KG1 (cell line): Measurements from ENCODE around the gene ERBB4.
"Not testable (repeated sequence)": the region's sequence is repeated elsewhere in the genome, so short reads cannot be mapped to it uniquely, and the experiment has no call there.

Experiments used
- DNase-seq: peaks from one replicate; lab custom pipeline; 2025; lab: John Stamatoyannopoulos, UW

ERBB4 gene

DNA sequence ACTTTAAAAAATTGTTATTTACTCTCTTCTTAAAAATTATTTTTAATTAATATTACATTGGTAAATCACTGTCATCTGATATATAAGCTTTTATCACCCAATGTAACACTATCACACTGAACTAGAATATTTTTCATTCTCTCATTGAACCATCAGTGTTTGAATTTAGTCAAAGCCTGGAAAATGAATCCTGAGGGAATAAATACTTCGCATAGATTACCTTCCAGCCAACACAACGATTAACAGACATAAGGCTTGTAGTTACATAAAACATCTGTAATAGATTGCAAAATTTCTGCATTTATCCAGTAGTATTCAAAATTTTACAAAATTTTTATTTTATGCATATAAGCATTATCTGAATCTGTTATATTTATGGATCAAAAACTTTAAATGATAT, 314.9 kb downstream of the ERBB4 start:
- DNase-seq: no peak

DNA sequence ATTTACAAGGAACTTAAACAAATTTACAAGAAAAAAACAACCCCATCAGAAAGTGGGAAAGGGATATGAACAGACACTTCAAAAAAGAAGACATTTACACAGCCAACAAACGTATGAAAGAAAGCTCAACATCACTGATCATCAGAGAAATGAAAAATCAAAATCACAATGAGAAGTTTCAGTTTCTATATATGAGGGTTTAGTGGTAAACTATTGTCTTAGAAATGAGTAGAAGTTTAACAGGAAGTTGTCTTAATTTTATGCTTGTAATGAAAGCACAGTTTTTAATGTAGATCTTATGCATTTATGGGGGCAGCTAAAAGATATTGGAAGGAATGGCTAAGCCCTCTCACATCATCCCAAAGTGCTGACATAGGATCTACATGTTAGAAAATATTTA, 325.4 kb downstream of the ERBB4 start:
- DNase-seq: no peak

- DNase-seq: no peak
Observed at GRCh38 chr2:212208467-212208866, 330.1 kb downstream of the ERBB4 start.

- no peak for DNase-seq
Observed at GRCh38 chr2:212197776-212198175, 340.8 kb downstream of the ERBB4 start.

DNA sequence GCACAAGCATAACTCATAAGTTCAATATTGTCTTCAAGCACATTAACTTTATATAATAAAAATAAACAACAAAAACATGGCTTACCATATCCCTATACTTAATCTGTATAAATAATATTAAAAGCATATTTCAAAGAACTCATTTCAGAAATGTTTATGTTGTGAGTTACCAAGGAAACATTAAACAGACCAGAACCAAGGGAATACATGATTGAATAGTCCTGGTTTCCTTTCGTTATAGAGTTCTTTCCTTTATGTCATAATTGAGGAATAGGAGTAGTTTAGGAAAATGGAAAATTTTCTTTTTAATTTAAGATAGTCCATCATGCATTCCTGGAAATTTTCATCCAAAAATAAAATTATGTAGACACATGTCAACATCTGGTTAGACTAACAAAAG, 343.0 kb downstream of the ERBB4 start:
- no peak for DNase-seq

DNA sequence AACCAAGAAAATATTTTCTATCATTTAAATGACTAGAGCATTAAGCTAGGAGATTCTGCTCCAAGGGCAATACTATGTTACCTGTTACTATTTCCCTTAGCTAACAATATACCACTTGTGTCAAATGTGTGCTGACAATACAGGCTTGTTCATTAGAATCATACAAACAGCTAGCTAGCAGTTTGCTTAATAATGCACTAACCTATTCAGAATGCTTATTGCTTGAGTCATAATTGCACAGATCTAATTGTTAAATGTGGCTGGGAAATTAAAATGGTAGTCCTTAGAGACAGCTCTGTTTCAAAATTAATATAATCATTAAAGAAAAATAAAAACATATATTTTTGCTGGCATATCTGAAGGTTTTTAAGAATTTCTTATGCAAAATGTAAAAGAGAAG, 344.2 kb downstream of the ERBB4 start:
- no peak for DNase-seq

DNA sequence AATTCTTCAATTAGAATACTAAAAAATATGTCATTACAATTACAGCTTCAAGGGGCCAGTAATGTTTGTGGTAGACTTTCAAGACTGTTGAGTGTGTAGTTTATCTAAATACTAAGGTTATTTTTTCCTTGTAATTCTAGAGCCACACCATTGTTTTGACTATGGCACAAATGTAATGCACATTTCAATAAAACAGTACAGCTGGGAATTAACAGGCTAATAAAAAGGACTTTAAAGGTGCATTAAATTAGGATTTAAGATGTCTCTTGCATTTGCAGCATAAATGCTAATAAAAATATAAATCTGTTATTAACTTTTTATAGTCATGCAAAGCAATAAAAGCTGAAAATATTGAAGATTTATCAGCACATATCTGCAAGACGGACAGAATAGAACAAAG, 344.8 kb downstream of the ERBB4 start:
- DNase-seq: no peak

DNA sequence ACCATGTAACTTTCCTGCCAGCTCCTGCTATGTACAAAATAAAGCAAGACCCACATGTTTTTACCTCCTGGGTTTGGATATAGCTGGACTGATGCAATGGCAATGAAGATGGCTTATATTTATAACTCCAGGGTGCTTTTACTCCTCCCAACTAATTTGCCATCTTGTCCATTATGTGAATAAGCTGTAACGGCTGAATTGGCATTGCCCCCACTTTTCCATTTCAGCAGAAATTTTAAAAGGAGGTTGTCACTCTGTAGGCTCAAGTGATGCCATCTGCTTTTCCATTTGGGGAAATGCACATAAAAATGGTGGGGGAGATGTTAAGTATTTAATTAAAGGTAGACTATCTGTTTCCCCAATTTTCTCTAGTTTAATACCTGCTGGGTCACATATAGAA, 345.5 kb downstream of the ERBB4 start:
- DNase-seq: no peak

DNA sequence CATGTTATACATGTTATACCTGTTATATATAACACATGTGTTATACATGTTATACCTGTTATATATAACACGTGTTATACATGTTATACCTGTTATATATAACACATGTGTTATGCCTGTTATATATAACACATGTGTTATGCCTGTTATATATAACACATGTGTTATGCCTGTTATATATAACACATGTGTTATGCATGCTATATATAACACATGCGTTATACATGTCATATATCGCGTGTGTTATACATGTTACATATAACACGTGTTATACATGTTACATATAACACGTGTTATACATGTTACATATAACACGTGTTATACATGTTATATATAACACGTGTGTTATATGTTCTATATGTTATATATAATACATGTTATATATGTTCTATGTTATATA, 347.2 kb downstream of the ERBB4 start:
- not testable (repeated sequence) for DNase-seq

DNA sequence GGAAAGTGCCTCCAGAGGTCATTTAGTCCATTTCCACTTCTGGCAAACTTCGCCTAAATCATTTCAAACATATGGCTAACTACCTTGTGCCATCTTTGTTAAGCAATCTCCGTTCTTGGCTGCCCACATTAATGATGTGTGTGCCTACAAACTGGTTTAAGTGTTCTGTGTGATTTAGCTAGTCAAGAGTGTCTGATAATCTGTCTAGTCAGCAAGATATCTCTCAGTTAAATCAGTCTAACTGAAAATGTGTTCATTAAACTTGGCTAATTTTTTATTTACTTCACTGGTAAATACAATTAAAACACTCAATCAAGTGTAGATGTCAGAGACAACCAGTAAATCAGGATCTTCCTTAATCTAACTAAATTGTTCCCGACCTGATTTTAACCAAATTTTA, 352.4 kb downstream of the ERBB4 start:
- DNase-seq: no peak

GRCh38 chr2:212181646-212182045, 357.0 kb downstream of the ERBB4 start:
- DNase-seq: no peak

DNA sequence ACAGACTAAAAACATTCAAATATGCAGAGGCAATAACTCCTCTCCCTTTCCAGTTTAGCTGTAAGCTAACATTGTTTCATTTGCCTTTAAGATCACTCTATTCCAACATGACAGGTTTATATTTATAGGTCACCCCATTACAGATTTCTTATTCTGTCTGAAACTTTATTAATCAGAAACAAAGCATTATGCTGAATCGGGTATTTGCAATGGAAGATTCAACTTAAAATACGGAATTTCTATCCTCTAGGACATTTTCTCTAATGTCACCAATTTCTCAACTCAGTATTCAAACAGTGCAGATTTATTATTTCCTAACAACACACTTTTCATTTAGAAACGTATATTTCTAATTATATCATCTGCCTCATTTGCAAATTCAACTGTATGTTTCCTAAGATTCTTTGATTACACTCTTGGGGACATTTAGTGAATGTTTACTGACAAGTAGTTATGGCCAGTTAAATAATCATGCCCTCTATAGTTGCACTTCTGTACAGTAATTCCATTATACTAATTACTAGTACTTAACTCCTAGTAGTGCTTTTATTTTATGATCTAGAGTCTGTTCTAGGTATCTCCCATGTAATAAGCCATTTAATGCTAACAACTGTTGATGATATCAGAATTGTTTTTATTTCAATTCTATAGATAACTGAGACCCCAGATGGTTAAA, 358.1 kb downstream of the ERBB4 start:
- DNase-seq: no peak

DNA sequence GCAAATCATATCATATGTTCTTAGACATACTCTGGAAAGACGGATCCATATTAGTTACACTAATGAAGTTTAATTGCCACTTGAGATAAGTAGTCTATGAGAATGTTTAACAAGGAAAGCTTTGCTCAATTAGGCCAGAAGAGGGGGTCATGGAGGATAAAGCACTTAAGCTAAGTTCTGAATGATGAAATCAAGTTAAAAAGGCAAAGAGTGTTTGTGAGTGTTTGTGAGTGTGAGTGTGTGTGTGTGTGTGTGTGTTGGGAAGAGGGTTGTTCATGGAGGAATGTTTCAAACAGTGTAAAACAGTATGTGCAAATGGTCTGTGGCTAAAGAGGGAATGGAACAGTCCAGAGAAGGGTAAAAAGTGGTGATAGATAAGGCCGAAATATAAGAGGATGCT, 360.9 kb downstream of the ERBB4 start:
- no peak for DNase-seq

DNA sequence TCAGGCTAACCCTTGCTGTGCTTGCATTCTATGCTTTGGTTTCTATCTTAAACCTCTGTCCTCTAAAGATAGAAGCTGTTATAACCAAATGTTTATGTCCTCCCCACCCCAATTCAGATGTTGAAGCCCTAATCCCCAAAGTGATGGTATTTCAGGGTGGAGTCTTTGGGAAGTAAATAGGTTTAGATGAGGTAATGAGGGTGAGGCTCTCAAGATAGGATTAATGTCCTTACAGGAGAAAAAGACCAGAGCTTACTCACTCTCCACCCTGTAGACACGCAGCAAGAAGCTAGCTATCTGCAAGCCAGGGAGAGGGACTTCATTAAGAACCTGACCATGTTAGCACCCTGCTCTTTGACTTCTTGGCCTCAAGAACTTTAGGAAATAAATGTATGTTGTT, 362.5 kb downstream of the ERBB4 start:
- no peak for DNase-seq

DNA sequence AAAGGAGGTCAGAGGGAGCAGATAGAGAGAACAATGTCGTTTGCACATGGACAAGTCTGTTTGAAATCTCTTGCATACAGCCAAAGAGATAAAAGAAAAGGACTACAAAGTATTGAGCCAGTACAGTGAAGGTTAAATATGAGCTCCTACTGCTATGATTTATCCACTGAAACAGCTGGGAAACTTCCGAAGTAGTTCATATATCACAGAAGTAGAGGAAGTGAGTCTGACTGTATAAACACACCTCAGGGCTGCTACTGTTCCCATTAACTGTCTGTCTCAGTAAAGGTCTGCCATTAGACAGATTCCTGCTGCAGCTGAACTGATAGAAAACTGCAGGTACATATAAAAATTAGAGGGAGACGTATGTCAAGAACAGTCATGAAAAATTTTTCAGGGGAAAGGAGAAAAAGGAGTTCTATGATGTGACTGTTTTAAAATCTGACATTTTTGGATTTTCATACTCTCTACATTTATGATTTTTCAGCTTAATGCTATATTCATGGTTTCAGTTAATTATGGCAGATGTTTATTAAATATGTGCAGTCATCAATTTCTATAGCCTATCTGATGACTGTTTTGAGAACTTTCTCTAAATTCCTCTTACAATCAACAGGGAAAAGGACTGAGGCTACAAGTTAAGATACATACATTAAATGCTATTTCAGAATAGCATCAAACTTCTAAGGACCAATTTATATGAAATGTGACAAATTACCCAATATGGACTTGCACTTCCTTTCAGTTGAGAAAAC, 364.7 kb downstream of the ERBB4 start:
- DNase-seq: no peak

DNA sequence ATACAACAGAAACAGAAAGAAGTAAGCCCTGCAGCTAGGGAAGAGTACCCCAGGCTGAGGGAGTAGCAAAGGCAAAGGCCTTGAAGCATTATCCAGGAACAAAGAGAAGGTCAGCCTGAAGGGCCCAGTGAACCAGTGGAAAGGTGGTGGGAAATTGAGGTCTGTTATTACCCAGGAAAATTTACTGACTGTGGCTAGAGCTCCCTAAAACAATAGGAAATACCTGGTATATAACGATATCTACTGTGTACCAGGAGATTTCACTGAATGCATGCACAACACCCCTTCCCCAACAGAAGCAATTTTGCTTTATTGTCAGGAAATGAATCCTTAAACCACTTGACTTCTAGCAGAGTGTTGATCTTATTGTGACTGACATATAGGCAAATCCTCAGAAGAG, 365.3 kb downstream of the ERBB4 start:
- DNase-seq: no peak

DNA sequence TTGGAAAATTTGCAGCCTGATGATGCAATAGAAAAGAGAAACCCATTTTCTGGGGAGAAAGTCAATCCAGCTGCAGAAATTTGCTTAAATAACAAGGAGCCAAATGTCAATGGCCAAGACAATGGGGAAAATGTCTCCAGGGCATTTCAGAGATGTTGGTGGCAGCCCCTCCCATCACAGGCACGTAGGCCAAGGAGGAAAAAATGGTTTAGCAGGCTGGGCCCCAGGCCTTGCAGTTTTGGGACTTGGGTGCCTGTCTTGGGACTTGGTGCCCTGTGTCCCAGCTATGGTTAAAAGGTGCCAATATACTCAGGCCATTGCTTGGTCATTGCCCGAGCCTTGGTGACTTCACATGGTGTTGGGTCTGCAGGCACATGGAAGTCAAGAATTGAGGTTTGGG, 368.2 kb downstream of the ERBB4 start:
- DNase-seq: no peak

DNA sequence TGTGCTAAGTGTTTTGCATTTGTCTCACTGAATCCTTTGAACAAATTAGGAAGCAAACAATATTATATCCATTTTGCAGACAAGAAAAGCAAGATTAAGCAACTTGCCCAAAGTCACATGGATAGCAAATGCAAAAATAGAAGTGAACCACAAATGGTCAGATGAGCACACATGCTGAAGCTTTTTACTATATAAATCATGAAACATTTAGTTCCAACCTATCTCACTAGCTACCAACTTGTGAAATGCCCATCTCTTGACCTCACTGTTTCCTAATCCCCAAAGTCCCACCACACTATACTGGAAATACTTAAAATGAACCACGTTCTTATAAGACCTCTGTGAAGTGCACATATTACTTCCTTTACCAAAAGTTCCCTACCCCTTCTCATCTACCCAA, 380.5 kb downstream of the ERBB4 start:
- DNase-seq: no peak

GRCh38 chr2:212157012-212157411, 381.6 kb downstream of the ERBB4 start:
- DNase-seq: no peak

DNA sequence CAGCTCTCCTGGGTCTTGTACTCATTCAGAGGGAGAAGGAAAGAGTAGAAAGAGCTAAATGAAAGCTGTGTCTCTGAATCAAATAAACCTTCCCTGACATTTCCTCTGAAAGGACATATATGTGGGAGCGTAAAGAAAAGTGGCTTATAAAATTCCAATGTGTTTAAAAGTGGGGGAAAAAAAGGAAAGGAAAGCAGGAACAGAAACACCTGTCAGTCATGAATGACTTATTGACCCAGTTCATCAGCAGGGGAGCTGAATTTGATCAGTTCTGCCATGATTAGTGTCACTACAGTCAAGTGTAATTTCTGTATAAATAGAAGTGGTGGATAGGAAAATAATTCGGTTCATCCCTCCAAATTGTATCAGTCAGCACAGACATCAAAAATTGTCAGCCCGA, 382.5 kb downstream of the ERBB4 start:
- DNase-seq: no peak

- DNase-seq: no peak
Observed at GRCh38 chr2:212154477-212154878, 384.1 kb downstream of the ERBB4 start.

- DNase-seq: no peak
Observed at GRCh38 chr2:212153923-212154322, 384.7 kb downstream of the ERBB4 start.

DNA sequence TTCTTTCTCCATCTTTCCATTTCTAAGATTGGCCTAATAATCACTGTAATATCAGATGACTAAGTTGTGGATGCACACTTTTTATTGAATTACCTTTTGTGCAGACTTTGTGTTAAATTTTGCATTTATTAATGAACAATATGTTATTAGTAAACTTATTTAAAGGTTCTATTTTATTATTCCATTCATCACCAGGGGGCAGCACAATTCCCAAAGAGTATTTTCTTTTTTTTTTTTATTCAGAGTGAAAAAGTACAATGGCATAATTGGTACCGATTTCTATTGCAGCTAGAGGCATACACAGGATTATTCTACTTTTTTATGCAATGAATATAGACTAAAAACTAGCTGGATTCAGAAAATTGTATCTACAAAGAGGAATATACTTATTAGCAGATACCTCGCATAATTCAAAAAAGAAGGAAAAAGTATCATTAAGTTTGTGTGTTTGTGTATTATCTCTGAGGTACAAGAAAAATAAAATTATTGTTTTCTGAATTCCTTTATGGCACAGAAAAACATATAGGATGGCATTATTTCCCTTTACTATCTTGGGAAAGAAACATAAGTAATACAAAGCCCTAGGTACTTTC, 390.6 kb downstream of the ERBB4 start:
- DNase-seq: no peak

GRCh38 chr2:212146416-212146815, 392.2 kb downstream of the ERBB4 start:
- DNase-seq: no peak
